Measurements from ENCODE around the gene RBMS1.

RBMS1 gene

DNA sequence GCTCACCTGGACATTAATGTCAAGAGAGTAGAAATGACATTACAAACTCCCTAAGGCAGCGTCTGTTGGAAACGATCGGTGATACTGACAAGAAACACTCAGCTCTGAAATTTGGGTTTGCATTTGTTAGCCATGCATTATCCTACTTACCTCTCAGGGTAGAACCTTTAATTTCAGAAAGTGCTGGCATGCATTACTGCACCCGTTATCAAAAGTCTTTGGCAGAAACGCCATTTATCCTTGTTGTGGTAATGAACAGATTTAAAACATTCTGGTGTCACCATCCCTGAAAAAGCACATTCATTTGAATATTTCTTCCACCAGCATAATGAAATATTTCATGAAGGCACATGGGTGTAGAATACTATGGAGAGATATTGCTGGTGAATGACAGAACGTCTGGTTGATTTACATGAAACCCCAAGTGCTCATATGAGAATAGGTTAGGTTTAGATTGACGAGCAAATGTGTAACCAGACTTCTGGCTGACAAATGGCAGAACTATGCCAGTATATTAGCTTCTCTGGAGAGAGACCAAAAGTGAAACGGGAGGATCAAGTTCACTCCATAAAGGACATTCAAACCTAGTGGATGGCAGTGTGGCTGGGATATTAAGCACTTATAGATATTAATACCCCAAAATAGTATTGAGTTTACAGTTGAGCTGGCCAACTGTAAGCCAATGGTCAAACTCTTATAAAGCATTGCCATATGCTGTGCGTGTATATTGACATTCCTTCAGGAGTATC lies 240.0 kb downstream of the RBMS1 start:
- no peak for DNase-seq (ENCODE audit: low read depth in 2 of 2)

DNA sequence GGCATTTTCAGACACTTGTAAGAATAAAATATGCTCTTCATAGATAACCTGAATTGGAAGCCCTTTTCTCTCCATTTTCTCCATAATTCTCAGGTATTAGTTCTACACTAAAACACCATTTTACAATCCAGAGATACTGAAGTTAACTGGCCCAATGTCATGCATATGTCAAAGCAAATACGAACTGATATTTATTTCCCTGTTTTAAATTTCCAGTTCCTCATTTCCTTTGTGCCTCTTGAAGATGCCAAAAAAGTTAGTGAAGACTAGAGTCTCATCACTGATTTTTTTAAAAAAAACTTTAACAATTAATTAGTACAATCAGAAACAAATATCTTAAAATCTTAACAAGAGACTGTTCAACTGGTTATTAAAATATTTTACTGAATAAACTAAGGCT lies 240.7 kb downstream of the RBMS1 start:
- DNase-seq (ENCODE audit: low read depth in 2 of 2): no peak

GRCh38 chr2:160252278-160252887 lies 241.2 kb downstream of the RBMS1 start:
- no peak for DNase-seq (ENCODE audit: low read depth in 2 of 2)

DNA sequence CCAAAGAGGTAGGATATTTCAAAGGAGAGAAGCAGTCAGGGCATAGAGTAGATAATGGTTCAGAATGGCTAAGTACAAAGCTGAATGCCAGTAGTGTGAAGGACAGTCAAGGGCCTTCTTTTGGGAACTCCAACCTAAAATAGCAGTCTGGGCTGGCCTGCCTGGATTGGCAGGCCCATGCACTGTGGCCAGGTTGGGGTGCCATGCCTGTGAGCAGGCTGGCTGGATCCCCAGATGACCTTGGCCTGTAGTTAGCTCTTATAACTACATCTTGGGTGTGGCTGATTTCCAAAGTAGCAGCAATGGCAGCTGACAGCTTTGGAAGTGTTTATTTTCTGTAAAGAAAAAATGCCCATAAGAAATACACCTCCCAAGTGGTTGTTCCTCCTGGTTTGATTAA lies 242.0 kb downstream of the RBMS1 start:
- DNase-seq (ENCODE audit: low read depth in 2 of 2): no peak

DNA sequence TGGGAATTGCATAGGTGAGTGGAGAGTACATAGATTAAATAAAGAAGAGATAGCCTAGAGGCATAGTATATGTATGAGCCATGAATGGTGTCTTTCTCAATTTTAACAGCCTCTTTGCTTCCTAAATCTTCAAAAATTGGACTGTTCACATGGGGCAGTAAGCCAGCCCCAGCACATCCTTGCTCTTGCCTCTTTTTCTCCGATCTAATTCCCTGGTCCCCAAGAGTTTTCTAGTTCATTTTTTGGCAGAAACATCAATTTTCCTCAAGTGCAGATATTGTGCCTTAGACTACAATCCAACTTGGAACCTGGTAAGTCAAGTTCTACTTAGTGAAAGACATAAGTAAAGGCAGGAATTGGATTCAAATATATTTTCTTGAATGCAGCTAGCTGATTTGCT lies 243.7 kb downstream of the RBMS1 start:
- DNase-seq (ENCODE audit: low read depth in 2 of 2): no peak

GRCh38 chr2:160247296-160248035 lies 246.1 kb downstream of the RBMS1 start:
- no peak for DNase-seq (ENCODE audit: low read depth in 2 of 2)

- no peak for DNase-seq (ENCODE audit: low read depth in 2 of 2)
Observed at GRCh38 chr2:160246356-160246755, 247.3 kb downstream of the RBMS1 start.

GRCh38 chr2:160245614-160246155 lies 247.9 kb downstream of the RBMS1 start:
- no peak for DNase-seq (ENCODE audit: low read depth in 2 of 2)

- DNase-seq (ENCODE audit: low read depth in 2 of 2): no peak
Observed at GRCh38 chr2:160242893-160243564, 250.6 kb downstream of the RBMS1 start.

GRCh38 chr2:160241251-160242137 lies 252.1 kb downstream of the RBMS1 start:
- no peak for DNase-seq (ENCODE audit: low read depth in 2 of 2)

GRCh38 chr2:160239436-160239835 lies 254.2 kb downstream of the RBMS1 start:
- no peak for DNase-seq (ENCODE audit: low read depth in 2 of 2)

DNA sequence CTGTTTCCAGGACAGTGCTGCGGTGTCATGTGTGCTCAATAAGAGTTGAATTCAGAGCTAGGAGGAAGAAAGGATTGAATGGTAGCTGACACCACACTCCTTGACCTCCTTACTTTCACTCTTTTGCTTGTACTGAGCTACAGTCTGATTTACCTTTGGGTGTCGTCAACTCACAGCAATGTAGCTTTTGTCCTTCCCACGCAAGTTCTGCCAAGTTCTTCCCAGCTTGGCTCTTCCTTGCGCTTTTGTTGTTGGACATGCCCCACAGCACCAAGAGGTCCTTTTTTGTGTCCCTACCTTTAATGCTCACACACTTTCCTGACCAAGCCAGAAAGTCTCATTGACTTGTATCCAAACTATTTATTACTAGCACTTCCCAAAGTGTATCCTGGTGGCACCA lies 255.2 kb downstream of the RBMS1 start:
- DNase-seq (ENCODE audit: low read depth in 2 of 2): no peak

GRCh38 chr2:160232905-160233475 lies 260.6 kb downstream of the RBMS1 start:
- DNase-seq (ENCODE audit: low read depth in 2 of 2): no peak

DNA sequence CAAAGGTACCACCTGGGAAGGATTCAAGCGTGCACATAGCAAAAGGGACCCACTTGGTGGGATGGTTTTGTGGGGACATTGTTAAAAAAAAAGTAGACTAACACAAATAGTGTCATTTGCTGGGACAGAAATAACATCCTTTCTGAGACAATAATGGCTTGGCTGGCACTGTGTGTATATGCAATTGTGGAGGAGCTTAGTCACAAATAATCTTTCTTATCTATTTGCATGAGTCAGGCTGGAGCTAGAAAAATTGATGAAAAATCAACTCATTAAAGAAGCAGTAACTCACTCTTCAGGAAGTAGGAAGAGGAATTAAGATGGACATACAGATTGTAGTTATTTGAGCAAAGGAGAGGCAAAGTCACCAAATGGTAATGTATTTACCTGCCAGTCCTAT lies 264.0 kb downstream of the RBMS1 start:
- no peak for DNase-seq (ENCODE audit: low read depth in 2 of 2)

- DNase-seq (ENCODE audit: low read depth in 2 of 2): no peak
Observed at GRCh38 chr2:160228141-160228917, 265.3 kb downstream of the RBMS1 start.

DNA sequence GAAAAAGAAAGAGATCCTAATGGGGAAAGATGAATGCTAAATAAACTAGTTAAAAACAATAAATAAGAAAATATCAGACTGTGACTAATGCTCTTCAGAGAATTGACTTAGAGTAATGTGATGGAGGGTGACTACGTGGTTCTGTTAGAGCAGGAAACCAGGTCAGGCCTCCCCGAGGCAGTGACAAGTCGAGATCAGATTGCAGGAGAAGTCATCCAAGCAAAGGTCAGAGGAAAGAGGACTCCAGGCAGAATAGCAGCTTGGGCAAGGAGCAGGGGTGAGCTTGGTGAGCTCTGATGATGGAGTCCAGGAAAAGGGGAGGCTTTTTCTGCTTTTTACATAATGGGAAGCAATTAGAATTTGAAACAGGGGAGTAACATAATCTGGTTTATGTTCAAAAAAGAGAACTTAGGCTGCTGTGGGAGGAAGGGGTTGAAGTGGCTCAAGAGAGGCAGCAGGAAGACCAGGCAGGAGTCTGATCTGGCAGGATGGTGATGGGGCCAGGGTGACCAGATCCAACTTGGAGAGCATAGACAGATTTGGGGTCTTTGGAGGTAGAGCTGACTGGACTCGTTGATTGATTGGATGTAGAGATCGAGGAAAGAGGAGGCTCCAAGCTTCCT lies 266.2 kb downstream of the RBMS1 start:
- no peak for DNase-seq (ENCODE audit: low read depth in 2 of 2)

GRCh38 chr2:160226367-160226766 lies 267.2 kb downstream of the RBMS1 start:
- DNase-seq (ENCODE audit: low read depth in 2 of 2): no peak

DNA sequence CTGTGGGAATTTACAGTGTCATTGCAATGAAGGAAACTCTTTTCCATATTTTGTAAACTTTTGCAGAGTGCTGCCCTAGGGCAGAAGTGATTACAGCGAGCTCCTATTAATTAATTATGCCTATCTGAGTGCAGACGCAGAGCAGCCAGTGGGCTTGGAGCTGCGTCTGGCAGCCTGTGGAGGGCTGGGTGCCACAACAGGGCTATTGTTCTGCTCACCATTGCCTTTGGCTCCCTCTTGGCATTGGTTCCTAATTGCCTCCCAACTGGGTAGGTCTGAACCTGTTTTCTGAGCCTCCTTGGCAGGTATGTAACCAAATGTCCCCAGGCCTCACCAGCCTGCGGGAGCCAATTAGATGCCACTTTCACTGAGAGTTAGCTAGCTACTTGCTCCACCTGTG lies 267.9 kb downstream of the RBMS1 start:
- no peak for DNase-seq (ENCODE audit: low read depth in 2 of 2)

GRCh38 chr2:160224507-160224906 lies 269.1 kb downstream of the RBMS1 start:
- no peak for DNase-seq (ENCODE audit: low read depth in 2 of 2)

Data from stimulated activated CD4-positive, alpha-beta T cell treated with anti-CD3 and anti-CD28 coated beads, Interleukin-15, amount 100 ng/mL, for 48 hours (primary cell).